Measurements from ENCODE around the gene SOX12.

GRCh38 chr20:316316-317068 lies 8.9 kb upstream of the SOX12 start:
- TF ChIP-seq CTCF (IDR thresholded peaks at IDR 0.05): no peak
- TF ChIP-seq EZH2 (IDR thresholded peaks at IDR 0.05): no peak
- TF ChIP-seq EZH2phosphoT487 (IDR thresholded peaks at IDR 0.05): no peak

Measured in neural progenitor cell (in vitro differentiated cells).